H9 (cell line): Measurements from ENCODE around the gene CTDSP2. TPM values are rescaled to one million over a fixed set of nuclear protein-coding genes. Genes with fewer than 3 reads are reported as not detected.

Experiments
- DNase-seq: peaks from one replicate; pipeline ENCODE4 v3.0.0-alpha.2; 2017
- H2AFZ ChIP-seq: one replicate; pipeline ENCODE4 v1.6.1; 2013; ENCODE audit warnings: mild to moderate bottlenecking, low read length, control low read depth, moderate library complexity
- H2AK5ac ChIP-seq: 2 replicates; pipeline ENCODE4 v1.6.1; 2013; ENCODE audit warnings: low read length, control low read depth, mixed read lengths; ENCODE audit not compliant: insufficient read length
- H2BK120ac ChIP-seq: one replicate; pipeline ENCODE4 v1.6.1; 2013; ENCODE audit warnings: low read depth, mild to moderate bottlenecking, low read length, control low read depth, inconsistent platforms; ENCODE audit not compliant: poor library complexity, severe bottlenecking
- H2BK12ac ChIP-seq: 2 replicates; pipeline ENCODE4 v1.6.1; 2013; ENCODE audit warnings: low read length, control low read depth, mixed read lengths, low read depth; ENCODE audit not compliant: insufficient read length
- H2BK15ac ChIP-seq: 2 replicates; pipeline ENCODE4 v1.6.1; 2013; ENCODE audit warnings: low read depth, low read length, control low read depth
- H2BK20ac ChIP-seq: one replicate; pipeline ENCODE4 v1.6.1; 2013; ENCODE audit warnings: low read depth, mild to moderate bottlenecking, low read length, control low read depth, inconsistent platforms; ENCODE audit not compliant: poor library complexity, severe bottlenecking
- H2BK5ac ChIP-seq: 2 replicates; pipeline ENCODE4 v1.6.1; 2013; ENCODE audit warnings: low read length, control low read depth, mixed read lengths; ENCODE audit not compliant: insufficient read length
- H3K14ac ChIP-seq: 2 replicates; pipeline ENCODE4 v1.6.1; 2013; ENCODE audit warnings: low read length, control low read depth; ENCODE audit not compliant: insufficient read depth
- H3K18ac ChIP-seq: 2 replicates; pipeline ENCODE4 v1.6.1; 2013; ENCODE audit warnings: low read depth, mild to moderate bottlenecking, mixed read lengths, low read length, control low read depth; ENCODE audit not compliant: insufficient read length
- H3K23ac ChIP-seq: 2 replicates; pipeline ENCODE4 v1.6.1; 2013; ENCODE audit warnings: low read length, control low read depth, mixed read lengths, low read depth; ENCODE audit not compliant: insufficient read length
- H3K23me2 ChIP-seq: 2 replicates; pipeline ENCODE4 v1.6.1; 2013; ENCODE audit warnings: low read depth, mild to moderate bottlenecking, mixed read lengths, low read length, control low read depth; ENCODE audit not compliant: insufficient read length, poor library complexity, severe bottlenecking
- H3K27ac ChIP-seq: 2 replicates; pipeline ENCODE4 v1.5.1; 2013; ENCODE audit warnings: low read length, control low read depth, mixed read lengths, low read depth; ENCODE audit not compliant: insufficient read length
- H3K27me3 ChIP-seq: 2 replicates; pipeline ENCODE4 v1.6.1; 2013; ENCODE audit warnings: low read length, control low read depth, inconsistent platforms; ENCODE audit not compliant: insufficient read depth
- H3K4ac ChIP-seq: 2 replicates; pipeline ENCODE4 v1.6.1; 2013; ENCODE audit warnings: low read depth, mild to moderate bottlenecking, control low read depth, inconsistent platforms, low read length, moderate library complexity
- H3K4me1 ChIP-seq: 2 replicates; pipeline ENCODE4 v1.6.1; 2013; ENCODE audit warnings: low read length, control low read depth, inconsistent platforms; ENCODE audit not compliant: insufficient read depth
- H3K4me2 ChIP-seq: 2 replicates; pipeline ENCODE4 v1.6.1; 2013; ENCODE audit warnings: low read length, control low read depth, mixed read lengths; ENCODE audit not compliant: insufficient read length, insufficient read depth
- H3K56ac ChIP-seq: 2 replicates; pipeline ENCODE4 v1.6.1; 2013; ENCODE audit warnings: low read depth, mild to moderate bottlenecking, mixed read lengths, low read length, control low read depth; ENCODE audit not compliant: insufficient read length
- H3K79me1 ChIP-seq: 2 replicates; pipeline ENCODE4 v1.6.1; 2013; ENCODE audit warnings: low read depth, mild to moderate bottlenecking, moderate library complexity, low read length, control low read depth, inconsistent platforms; ENCODE audit not compliant: insufficient read depth, poor library complexity, severe bottlenecking
- H3K79me2 ChIP-seq: 2 replicates; pipeline ENCODE4 v1.6.1; 2013; ENCODE audit warnings: low read length, control low read depth, inconsistent platforms; ENCODE audit not compliant: insufficient read depth
- H3K9ac ChIP-seq: 2 replicates; pipeline ENCODE4 v1.6.1; 2013; ENCODE audit warnings: low read length, control low read depth, mixed read lengths; ENCODE audit not compliant: insufficient read length; ENCODE audit errors: extremely low read depth
- H3K9me3 ChIP-seq: one replicate; pipeline ENCODE4 v1.6.1; 2013; ENCODE audit warnings: low read depth, low read length, inconsistent platforms; ENCODE audit not compliant: control insufficient read depth
- H3T11ph ChIP-seq: one replicate; pipeline ENCODE4 v1.6.1; 2013; ENCODE audit warnings: mild to moderate bottlenecking, low read length, control low read depth, inconsistent platforms
- H4K20me1 ChIP-seq: one replicate; pipeline ENCODE4 v1.6.1; 2013; ENCODE audit not compliant: control insufficient read depth, insufficient read length, insufficient read depth
- H4K5ac ChIP-seq: 2 replicates; pipeline ENCODE4 v1.6.1; 2013; ENCODE audit warnings: low read depth, mild to moderate bottlenecking, mixed read lengths, low read length, control low read depth; ENCODE audit not compliant: insufficient read length
- H4K8ac ChIP-seq: replicated peaks from 2 replicates; pipeline ENCODE4 v1.6.1; 2013; ENCODE audit warnings: low read length, control low read depth, mixed read lengths, low read depth; ENCODE audit not compliant: insufficient read length
- H4K91ac ChIP-seq: 2 replicates; pipeline ENCODE4 v1.6.1; 2013; ENCODE audit warnings: low read depth, mild to moderate bottlenecking, moderate library complexity, mixed read lengths, low read length, control low read depth; ENCODE audit not compliant: insufficient read length
- H3K27ac Mint-ChIP-seq, 3 experiments: 2 replicates in 2 of 3; 3 replicates in 1 of 3; pipeline ENCODE4 v1.8.0; 2020 to 2021; ENCODE audit warnings: mixed read lengths in 3 of 3, mild to moderate bottlenecking in 1 of 3, moderate library complexity in 1 of 3
- H3K27me3 Mint-ChIP-seq: 2 replicates; pipeline ENCODE4 v1.8.0; 2021; ENCODE audit warnings: low read depth, mild to moderate bottlenecking, moderate library complexity, mixed read lengths
- H3K36me3 Mint-ChIP-seq, 3 experiments: 2 replicates in 2 of 3; 3 replicates in 1 of 3; pipeline ENCODE4 v1.8.0; 2020 to 2021; ENCODE audit warnings: low read depth in 3 of 3, mixed read lengths in 3 of 3; ENCODE audit not compliant: insufficient read depth in 1 of 3
- H3K4me1 Mint-ChIP-seq, 2 experiments: 2 replicates each; pipeline ENCODE4 v1.8.0; 2020; ENCODE audit warnings: mixed read lengths in 2 of 2
- H3K4me3 Mint-ChIP-seq, 2 experiments: 2 replicates in 1 of 2; 3 replicates in 1 of 2; pipeline ENCODE4 v1.8.0; 2020 to 2021; ENCODE audit warnings: mild to moderate bottlenecking in 2 of 2, mixed read lengths in 2 of 2, moderate library complexity in 1 of 2
- H3K9me3 Mint-ChIP-seq, 2 experiments: 2 replicates in 1 of 2; 3 replicates in 1 of 2; pipeline ENCODE4 v1.8.0; 2020; ENCODE audit warnings: mild to moderate bottlenecking in 2 of 2, mixed read lengths in 2 of 2, moderate library complexity in 1 of 2
- WGBS: extraction: QIAGEN DNeasy Blood & Tissue Kit; methylation state at CpG from one replicate; pipeline ENCODE4 v1.1.7; 2013; ENCODE audit warnings: missing lambda C conversion rate, low lambda C conversion rate, mixed read lengths; ENCODE audit not compliant: insufficient read length; ENCODE audit errors: extremely low coverage; 5-methylcytosine and 5-hydroxymethylcytosine counted together
- total RNA-seq: library from RNA; stranded (reverse); gene quantifications from 2 replicates; pipeline ENCODE4 v1.2.1, GENCODE V29; 2021
- TF ChIP-seq, protein P1 (sequence below): fragments of 200-600 bp; sonication (generic); conservative IDR thresholded peaks from 3 replicates; pipeline ENCODE4 v1.8.0; 2021; ENCODE audit warnings: antibody characterized with exemption, mild to moderate bottlenecking

Gene CTDSP2
- total RNA-seq, 1 experiment from 2014 or later, result 103 TPM

- no peaks in the 10 kb centered on the region; the same call in 1 of the 2 replicates for H3K27me3 ChIP-seq
- H4K5ac ChIP-seq, result no peak overlapping the region
- H3K4me2 ChIP-seq, result no peak overlapping the region
- no peak overlapping the region for H2BK15ac ChIP-seq
- Mint-ChIP-seq H3K27me3 (peaks cover 5% of the 10 kb centered on the region), H3K4me3 (no peak overlapping the region), H3K9me3 (no peaks in the 10 kb centered on the region), H3K36me3 (no peaks in the 10 kb centered on the region; a peak in 1 of 7 replicates), H3K4me1 (peaks cover 31 to 57% of the 10 kb centered on the region in 2 experiments), H3K27ac (no peak overlapping the region)
- H3K23ac ChIP-seq, result no peak overlapping the region
- H3T11ph ChIP-seq, result no peak overlapping the region
- no peaks in the 10 kb centered on the region for H3K9me3 ChIP-seq
- no peak overlapping the region for H2BK12ac ChIP-seq
- no peak overlapping the region for H2AFZ ChIP-seq
- no peak overlapping the region for H2BK20ac ChIP-seq
- H2AK5ac ChIP-seq, result no peak overlapping the region
- DNase-seq, result no peak
- no peak overlapping the region for H3K4ac ChIP-seq
- no peak overlapping the region for H2BK5ac ChIP-seq
- no peak overlapping the region for H2BK120ac ChIP-seq
- peaks cover 11% of the 10 kb centered on the region; the same call in 1 of the 2 replicates for H3K4me1 ChIP-seq
- H3K79me2 ChIP-seq, result no peaks in the 10 kb centered on the region
- no peak overlapping the region for H3K56ac ChIP-seq
- WGBS, result no CpG with 5 or more reads among the region's 14 CpGs
- H3K27ac ChIP-seq, result no peak overlapping the region
- H4K8ac ChIP-seq, result no peak overlapping the region
- H3K9ac ChIP-seq, result no peak overlapping the region
- no peaks in the 10 kb centered on the region for H4K20me1 ChIP-seq
- H3K18ac ChIP-seq, result no peak overlapping the region
- H3K14ac ChIP-seq, result no peak overlapping the region
- H3K23me2 ChIP-seq, result no peaks in the 10 kb centered on the region
- H4K91ac ChIP-seq, result no peak overlapping the region
- H3K79me1 ChIP-seq, result no peaks in the 10 kb centered on the region
- TF ChIP-seq, protein P1, sequence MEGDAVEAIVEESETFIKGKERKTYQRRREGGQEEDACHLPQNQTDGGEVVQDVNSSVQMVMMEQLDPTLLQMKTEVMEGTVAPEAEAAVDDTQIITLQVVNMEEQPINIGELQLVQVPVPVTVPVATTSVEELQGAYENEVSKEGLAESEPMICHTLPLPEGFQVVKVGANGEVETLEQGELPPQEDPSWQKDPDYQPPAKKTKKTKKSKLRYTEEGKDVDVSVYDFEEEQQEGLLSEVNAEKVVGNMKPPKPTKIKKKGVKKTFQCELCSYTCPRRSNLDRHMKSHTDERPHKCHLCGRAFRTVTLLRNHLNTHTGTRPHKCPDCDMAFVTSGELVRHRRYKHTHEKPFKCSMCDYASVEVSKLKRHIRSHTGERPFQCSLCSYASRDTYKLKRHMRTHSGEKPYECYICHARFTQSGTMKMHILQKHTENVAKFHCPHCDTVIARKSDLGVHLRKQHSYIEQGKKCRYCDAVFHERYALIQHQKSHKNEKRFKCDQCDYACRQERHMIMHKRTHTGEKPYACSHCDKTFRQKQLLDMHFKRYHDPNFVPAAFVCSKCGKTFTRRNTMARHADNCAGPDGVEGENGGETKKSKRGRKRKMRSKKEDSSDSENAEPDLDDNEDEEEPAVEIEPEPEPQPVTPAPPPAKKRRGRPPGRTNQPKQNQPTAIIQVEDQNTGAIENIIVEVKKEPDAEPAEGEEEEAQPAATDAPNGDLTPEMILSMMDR, result no peak
These were observed 43.9 kb upstream of the CTDSP2 start for GRCh38 chr12:57890191-57891115.
